ENCODE measurements around the gene MISP.

Gene MISP

DNA sequence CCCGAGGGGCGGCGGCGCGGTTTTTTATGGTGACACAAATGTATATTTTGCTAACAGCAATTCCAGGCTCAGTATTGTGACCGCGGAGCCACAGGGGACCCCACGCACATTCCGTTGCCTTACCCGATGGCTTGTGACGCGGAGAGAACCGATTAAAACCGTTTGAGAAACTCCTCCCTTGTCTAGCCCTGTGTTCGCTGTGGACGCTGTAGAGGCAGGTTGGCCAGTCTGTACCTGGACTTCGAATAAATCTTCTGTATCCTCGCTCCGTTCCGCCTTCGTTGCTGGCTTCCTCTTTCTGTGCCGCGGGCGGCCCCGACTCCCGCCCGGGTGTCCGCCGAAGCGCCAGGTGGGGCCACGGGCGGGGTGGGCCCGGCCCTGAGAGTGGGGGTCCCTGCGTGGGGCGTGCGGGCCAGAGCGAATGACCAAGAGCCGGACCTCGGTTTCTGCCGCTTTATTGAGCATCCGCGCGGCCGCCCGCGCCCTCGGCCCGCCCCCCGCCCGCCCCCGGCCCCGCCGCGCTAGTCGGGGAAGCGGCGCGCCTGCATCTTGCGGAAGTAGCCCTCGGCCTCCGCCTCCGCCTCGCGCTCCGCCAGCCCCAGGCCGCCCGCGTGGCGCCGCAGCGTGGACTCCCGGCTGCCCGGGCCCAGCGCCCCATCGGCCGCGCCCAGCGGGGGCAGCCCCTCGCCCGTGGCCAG lies 61.3 kb downstream of the MISP start:
- no peak for DNase-seq

DNA sequence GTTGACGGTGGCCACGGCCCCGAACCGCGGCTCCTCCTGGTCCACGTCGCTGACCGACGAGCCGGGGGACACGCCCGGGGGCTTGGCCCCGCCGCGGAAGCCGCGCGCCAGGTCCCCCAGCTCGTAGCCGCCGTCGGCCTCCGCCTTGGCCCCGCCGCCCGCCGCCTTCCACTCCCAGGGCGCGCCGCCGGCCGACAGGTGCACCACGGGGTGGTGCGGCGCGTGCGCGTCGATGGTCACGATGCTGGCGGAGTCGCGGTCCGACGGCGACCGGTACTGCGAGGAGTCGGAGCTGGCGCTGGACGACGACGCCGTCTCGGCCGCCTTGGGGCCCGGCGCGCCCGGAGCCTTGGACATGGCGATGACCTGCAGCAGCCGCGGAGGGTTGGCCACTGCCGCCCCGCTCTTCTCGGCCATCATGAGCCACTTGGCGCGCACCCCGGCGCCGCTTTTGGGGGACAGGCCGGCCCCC lies 61.9 kb downstream of the MISP start:
- no peak for DNase-seq

DNA sequence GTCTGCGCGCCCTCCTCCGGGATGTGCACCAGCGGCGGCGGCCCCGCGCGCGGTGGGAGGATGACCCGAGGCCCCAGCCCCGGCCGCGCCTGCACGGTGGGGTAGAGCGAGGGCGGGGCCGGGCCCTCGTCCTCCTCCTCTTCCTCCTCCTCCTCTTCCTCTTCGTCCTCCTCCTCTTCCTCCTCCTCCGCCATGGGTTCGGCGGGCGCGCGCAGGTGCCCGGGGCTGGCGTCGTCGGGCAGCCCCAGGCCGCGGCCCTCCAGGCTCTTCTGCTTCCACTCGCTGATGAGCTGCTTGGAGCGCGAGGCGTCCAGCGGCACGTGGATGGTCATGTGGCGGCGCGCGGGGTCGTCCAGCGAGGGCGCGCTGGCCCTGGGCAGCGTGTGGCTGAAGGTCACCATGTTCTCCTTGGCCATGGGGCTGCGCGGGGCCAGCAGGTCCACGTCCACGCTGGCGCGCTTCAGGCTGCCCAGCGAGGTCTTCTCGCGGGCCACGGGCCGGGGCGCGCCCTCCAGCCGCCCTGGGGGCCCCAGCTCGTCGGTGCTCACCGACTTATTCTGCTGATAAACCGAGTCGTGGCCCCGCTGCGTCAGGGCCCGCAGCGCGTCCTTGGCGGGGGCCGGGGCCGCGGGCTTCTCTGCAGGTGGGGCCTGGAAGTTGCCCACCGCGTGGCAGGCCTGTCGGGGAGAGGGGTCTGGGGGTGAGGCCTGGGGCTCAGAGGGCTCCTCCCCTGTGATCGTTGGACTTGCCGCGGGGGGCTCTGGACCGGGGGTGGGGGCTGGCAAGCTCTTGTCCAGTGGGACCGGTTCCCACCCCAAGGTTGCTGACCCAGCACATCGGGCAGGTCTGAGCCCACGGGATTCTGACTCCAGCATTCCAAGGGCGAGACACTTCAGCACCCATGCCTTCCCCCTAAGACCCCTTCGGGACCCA lies 62.6 kb downstream of the MISP start:
- no peak for DNase-seq
